DMS114 treated with DMSO at 0.1 percent for 48 hours (cell line): Measurements from ENCODE around the gene PDE7B.

Experiments
- DNase-seq: peaks from one replicate; lab custom pipeline; 2025; ENCODE audit not compliant: unreplicated experiment; lab: John Stamatoyannopoulos, UW

Gene PDE7B

GRCh38 chr6:135983093-135983492, 131.6 kb downstream of the PDE7B start:
- no peak for DNase-seq

DNA sequence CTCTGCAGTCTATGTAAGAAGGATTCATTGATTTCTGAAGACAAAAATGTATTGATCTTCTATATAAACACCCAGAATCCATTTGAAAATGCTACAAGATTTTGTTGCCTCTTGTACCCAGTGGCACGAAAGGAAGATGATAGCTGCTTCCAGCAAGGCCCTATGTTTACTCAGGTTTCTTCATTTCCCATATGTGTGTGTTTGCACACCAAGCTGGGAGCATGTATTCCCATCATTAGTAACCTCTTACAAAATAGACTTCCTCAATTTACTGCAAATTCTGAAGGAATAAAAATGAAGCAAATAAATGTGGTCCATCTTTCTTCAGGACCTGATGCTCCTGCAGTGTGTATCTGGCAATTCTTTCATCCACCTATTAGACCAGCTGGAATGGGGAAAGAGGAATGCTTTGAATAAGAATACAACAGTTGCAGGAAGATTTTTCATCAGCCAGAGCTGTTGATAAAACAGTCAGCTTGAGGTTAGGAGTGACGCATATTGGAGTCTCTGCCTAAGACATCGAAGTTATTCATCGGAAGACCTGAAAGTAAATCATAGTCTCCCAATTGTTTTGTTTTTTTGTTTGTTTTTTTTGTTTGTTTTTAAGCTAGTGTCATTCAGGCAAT, 132.3 kb downstream of the PDE7B start:
- DNase-seq = no peak

GRCh38 chr6:135985471-135985870, 134.0 kb downstream of the PDE7B start:
- no peak for DNase-seq

DNA sequence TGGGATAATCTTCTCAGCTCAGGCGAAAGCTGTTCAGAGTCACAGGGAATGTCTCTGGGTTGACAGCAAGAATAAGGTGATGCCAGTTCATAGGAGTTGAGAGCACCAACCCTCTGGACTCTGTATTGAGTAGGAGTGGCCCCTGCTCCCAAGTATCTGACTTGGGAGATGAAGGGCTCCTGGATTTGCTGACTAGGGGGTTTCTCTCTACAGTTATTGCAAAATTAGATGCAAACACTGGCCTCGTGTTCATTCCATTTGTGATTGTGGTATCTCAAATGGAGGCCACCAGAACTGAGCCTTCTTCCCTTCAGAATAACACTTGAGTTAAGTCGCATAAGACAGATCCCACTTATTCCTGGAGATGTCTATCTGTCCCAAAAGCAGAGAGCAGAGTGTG, 135.7 kb downstream of the PDE7B start:
- DNase-seq = no peak

DNA sequence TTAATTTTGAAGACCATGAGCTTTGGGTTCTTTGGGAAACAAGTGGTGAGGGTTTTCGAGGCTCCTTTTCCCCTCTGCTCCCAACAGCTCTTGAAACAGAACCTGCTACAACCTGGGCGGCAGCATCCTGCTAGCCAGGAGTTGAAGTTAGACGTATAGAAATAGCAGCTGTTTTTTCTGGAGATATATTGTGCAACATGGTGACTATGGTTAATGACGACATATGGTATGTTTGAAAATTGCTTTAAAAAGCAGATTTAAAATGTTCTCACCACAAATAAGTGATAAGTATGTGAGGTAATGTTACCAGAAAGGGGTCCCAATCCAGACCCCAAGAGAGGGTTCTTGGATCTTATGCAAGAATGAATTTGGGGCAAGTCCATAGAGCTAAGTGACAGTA, 138.9 kb downstream of the PDE7B start:
- DNase-seq = no peak

DNA sequence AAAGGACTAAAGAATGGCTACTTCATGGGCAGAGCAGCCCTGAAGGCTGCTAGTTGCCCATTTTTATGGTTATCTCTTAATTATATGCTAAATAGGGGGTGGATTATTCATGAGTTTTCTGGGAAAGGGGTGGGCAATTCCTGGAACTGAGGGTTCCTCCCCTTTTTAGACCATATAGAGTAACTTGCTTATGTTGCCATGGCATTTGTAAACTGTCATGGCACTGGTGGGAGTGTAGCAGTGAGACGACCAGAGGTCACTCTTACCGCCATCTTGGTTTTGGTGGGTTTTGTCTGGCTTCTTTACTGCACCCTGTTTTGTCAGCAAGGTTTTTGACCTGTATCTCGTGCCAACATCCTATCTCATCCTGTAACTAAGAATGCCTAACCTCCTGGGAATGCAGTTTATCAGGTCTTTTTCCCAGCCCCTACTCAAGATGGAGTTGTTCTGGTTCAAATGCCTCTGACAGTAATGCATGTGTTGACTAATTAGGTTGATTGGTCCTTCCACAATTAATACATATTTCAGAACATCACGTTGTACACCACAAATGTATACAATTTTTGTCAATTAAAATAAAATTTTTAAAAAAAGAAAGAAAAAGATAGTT, 139.5 kb downstream of the PDE7B start:
- DNase-seq = no peak

DNA sequence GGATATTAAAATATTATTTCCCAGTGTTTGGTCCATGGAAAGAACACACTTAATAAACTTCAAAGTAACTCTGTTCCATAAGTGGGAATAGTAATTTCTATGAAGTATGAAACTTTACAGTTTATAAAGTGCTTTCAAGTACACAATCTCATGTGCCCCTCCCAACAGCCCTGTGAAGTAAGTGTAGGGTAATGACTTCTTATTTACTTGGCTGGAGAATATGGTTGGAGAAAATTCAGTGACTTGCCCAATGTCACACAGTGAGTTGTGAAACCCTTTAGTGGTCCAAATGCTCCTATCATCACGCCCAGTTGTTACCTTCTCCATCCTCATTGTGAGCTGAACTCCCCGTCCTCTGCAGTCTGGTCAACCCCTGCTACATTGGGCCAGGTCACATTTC, 141.2 kb downstream of the PDE7B start:
- DNase-seq = no peak

GRCh38 chr6:135993361-135993760, 141.9 kb downstream of the PDE7B start:
- no peak for DNase-seq

DNA sequence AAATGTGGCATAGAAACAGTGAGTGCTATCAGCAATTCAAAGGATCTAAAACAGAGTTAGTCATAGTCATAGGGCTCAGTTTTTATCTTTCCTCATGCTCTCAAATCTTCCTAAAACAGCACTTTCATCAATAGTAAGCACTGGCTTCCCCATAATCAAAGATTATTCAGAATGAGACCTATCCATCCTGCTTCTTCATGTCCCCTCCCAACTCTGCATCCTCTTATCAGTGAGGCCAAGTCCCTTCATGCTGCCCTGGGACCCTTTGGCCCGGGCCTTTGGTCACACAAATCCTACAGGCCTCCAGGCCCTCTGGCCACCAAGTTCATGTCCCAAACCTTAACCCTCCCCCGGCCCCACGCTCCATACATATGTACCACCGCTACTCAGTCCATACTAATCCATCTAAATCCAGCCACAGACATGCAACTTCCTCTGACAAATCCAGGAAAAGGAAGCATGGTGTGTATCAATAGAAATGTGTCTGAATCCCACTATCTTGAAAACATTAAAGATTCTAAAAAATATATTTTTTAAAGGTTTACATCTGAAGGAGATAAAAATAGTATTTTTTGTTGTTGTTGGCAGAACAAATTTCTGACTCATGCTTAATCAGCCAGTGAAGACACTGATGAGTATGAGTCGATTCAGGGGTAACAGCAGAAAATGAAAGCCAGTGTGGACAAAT, 143.5 kb downstream of the PDE7B start:
- DNase-seq = no peak

- no peak for DNase-seq
Observed at GRCh38 chr6:135995545-135995898, 144.0 kb downstream of the PDE7B start.

- no peak for DNase-seq
Observed at GRCh38 chr6:135996668-135997067, 145.2 kb downstream of the PDE7B start.

- DNase-seq = no peak
Observed at GRCh38 chr6:135999393-135999792, 147.9 kb downstream of the PDE7B start.

DNA sequence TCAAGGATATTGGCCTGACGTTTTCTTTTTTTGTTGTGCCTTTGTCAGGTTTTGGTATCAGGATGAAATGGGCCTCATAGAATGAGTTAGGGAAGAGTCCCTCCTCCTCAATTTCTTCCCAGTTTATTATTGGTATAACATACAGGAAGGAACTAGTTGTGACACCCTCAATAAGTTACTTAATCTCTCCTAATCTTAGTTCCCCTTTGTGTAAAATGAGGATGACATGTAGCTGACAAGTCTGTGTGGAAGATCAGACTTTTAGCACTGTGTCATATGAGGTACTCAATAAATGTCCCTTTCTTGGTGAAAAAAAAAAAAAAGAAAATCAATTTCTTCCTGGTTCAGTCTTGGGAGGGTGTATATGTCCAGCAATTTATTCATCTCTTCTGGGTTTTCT, 155.8 kb downstream of the PDE7B start:
- DNase-seq = no peak

GRCh38 chr6:136011475-136011874, 160.0 kb downstream of the PDE7B start:
- DNase-seq = no peak

DNA sequence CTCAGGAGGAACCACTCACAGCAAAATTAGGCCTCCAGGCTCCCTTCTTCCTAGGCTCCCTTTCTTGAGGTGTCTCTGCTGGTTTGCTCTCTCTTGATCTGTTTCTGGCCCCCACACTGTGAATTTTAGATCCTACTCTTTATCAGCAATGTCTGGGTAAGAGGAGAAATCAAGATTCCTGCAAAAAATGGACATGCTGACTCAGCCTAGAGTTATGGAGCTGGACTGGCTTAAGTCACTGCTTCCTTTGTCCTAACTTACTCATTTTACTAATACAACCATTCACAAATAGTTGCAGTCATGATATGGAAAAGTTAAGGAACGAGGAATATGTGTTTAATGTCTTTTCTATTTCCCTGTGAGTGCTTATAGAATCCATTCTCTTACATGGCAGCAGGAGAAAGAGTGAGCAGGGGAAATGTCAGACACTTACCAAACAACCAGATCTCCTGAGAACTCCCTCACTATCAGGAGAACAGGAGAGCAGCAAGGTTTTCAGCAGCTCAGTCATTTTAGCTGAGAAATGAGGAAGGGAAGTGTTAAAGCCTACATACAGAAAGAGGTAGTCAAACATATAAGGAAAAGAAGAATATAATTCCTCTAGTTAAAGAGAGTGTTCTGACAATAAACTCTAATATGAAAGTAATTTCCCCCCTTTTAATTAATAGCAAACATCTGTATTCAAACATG, 160.8 kb downstream of the PDE7B start:
- no peak for DNase-seq

DNA sequence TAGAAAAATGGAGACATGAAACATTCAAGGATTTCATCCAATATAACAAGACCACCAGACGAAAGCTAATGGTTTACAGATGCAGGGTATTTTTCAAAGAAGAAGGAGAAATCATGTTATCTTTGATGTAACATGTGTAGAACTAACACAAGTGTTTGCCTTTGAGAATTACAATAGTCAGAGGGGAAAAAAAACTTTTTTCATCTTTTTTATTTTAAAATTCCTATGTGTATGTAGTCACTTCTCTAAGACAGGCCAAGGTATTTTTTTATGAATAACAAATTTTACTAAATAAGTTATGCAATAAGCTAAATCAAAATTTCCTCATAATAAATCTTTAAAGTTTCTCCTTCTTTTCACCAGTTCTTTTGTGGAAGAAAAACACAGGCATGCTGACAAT, 161.4 kb downstream of the PDE7B start:
- DNase-seq = no peak

DNA sequence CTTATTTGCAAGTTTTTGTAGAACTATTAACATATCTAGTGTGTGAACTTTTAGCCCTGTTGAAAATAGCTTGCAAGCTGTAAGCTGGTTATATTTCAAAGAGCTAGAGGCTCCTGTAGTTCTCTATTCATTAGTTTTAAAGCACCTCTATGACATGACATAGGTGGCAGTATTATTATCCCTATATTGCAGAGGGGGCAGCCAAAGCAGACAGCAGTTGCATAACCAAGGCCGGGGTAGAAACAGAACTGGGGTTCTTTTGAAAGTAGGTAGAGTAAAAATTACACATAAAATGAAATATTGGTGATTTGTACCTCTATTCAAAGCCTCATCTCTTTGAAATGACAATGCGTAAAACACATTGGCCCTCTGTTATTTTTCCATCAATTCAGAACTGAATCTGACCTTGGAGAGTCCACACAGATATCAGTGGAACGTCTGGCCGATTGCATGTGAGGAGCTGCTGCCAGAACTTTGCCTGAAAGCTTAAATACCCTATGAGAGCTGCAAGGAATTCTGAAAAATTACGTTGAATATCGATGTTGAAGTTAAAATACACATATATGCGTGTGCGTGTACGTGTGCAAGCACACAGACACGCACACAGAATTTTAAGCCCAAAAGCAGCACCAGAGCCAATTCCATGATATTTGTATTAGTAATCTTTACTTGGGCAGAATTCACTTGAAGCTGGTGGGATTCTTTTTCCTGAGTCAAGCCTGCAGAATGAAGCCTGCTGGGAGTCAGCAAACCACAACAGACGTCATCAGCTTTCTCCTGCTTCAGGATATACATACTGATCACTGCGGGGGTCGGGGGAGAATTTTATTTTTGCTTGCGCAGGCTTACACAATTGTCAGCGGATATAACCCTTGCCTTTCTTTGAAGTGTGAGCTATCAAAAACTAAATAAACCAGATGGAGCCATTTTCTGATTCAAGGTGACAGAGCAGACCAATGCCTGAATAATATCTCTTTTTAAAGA, 163.2 kb downstream of the PDE7B start:
- DNase-seq = no peak

DNA sequence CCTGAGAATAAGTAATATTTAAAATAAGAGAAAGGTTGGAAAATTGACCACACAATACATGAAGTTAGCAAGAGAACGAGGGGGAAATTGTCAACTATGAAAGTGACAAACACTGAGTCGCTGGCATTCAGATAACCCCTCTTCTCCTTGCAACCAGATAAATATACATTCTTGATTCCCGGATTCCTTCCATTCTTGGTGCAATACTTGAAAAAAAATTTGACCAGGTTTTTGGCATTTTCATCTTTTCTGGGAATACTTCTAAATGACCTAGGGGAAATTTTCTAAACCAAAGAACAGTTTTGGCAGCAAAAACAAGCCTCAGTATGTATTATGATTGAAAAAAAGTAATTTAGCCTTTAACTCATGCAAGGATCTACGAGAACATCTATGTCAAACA, 164.0 kb downstream of the PDE7B start:
- no peak for DNase-seq

GRCh38 chr6:136016228-136017225, 165.0 kb downstream of the PDE7B start:
- no peak for DNase-seq

DNA sequence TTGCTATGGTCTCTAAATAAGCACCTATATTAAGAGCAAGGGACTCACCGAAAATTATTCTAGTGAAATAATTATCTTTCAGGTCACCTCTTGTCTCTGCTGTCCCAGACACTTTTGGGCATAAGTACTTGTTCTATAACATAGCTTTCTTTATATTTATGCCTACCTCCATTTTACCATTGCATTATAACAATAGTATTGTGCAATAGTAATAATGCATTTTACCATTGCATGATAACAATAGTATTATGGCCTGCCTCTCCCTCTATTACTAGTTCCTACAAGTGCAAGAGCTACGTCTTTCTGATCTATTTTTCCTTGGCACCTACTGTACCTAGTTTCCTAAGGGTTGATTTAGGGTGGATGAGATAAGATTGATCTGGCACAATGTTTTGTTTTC, 169.2 kb downstream of the PDE7B start:
- DNase-seq = no peak
